GM23338 (cell line): ENCODE results near the gene PNPLA2. TPM values are rescaled to one million over a fixed set of nuclear protein-coding genes. Genes with fewer than 3 reads are reported as not detected.

ENCODE experiments used
- ATAC-seq: fragments of 200-7000 bp; cut with Tn5 transposase; 3 replicates; pipeline ENCODE4 v1.9.1; 2020
- DNase-seq: peaks from one replicate; pipeline ENCODE4 v3.0.0-alpha.2; 2015; ENCODE audit warnings: low spot score
- H2AFZ ChIP-seq: fragments of 200-600 bp; sonication (generic); 2 replicates; pipeline ENCODE4 v1.8.0; 2016; ENCODE audit warnings: antibody characterized with exemption, mild to moderate bottlenecking, moderate library complexity
- H3F3A ChIP-seq: fragments of 200-600 bp; sonication (generic); replicated peaks from 2 replicates; pipeline ENCODE4 v1.8.0; 2017; ENCODE audit warnings: antibody characterized with exemption, mixed run types, low read depth
- H3K27ac ChIP-seq: fragments of 200-600 bp; sonication (generic); 2 replicates; pipeline ENCODE4 v1.6.1; 2016; ENCODE audit warnings: low read depth
- H3K27me3 ChIP-seq: fragments of 200-600 bp; sonication (generic); 2 replicates; pipeline ENCODE4 v1.8.0; 2016; ENCODE audit warnings: mild to moderate bottlenecking, mixed run types, moderate library complexity; ENCODE audit not compliant: insufficient read depth
- H3K36me3 ChIP-seq: fragments of 200-600 bp; sonication (generic); 2 replicates; pipeline ENCODE4 v1.8.0; 2016; ENCODE audit warnings: mild to moderate bottlenecking; ENCODE audit not compliant: insufficient read depth
- H3K4me1 ChIP-seq: fragments of 200-600 bp; sonication (generic); 2 replicates; pipeline ENCODE4 v1.8.0; 2016; ENCODE audit warnings: mild to moderate bottlenecking, moderate library complexity; ENCODE audit not compliant: insufficient read depth
- H3K4me2 ChIP-seq: fragments of 200-600 bp; sonication (generic); 2 replicates; pipeline ENCODE4 v1.7.1; 2017; ENCODE audit warnings: mixed run types
- H3K4me3 ChIP-seq: fragments of 200-600 bp; sonication (generic); 2 replicates; pipeline ENCODE4 v1.6.1; 2016; ENCODE audit warnings: mixed run types
- H3K79me2 ChIP-seq: fragments of 200-600 bp; sonication (generic); replicated peaks from 2 replicates; pipeline ENCODE4 v1.8.0; 2017; ENCODE audit warnings: mild to moderate bottlenecking; ENCODE audit not compliant: insufficient read depth
- H3K9me2 ChIP-seq: fragments of 200-600 bp; sonication (generic); 2 replicates; pipeline ENCODE4 v1.8.0; 2017; ENCODE audit not compliant: insufficient read depth
- H4K20me1 ChIP-seq: fragments of 200-600 bp; sonication (generic); replicated peaks from 2 replicates; pipeline ENCODE4 v1.8.0; 2017; ENCODE audit warnings: mild to moderate bottlenecking; ENCODE audit not compliant: insufficient read depth
- H3K27ac Mint-ChIP-seq: 2 replicates; pipeline ENCODE4 v1.8.0; 2020; ENCODE audit warnings: inconsistent platforms, mild to moderate bottlenecking, moderate library complexity, mixed read lengths
- H3K27me3 Mint-ChIP-seq: 3 replicates; pipeline ENCODE4 v1.8.0; 2022; ENCODE audit warnings: low read depth, mild to moderate bottlenecking, moderate library complexity, mixed read lengths, inconsistent platforms; ENCODE audit not compliant: insufficient read depth, poor library complexity
- H3K36me3 Mint-ChIP-seq: 3 replicates; pipeline ENCODE4 v1.8.0; 2021; ENCODE audit warnings: low read depth, mild to moderate bottlenecking, inconsistent platforms, moderate library complexity, mixed read lengths
- H3K4me1 Mint-ChIP-seq: 3 replicates; pipeline ENCODE4 v1.8.0; 2020; ENCODE audit warnings: mild to moderate bottlenecking, inconsistent platforms, mixed read lengths
- H3K4me3 Mint-ChIP-seq: 3 replicates; pipeline ENCODE4 v1.8.0; 2021; ENCODE audit warnings: moderate library complexity, mild to moderate bottlenecking, inconsistent platforms, mixed read lengths
- H3K9me3 Mint-ChIP-seq: 3 replicates; pipeline ENCODE4 v1.8.0; 2020; ENCODE audit warnings: moderate library complexity, mild to moderate bottlenecking, inconsistent platforms, mixed read lengths
- CREB1 ChIP-seq: fragments of 250-450 bp; sonication (Bioruptor Pico); IDR thresholded peaks from 2 replicates; pipeline ENCODE4 v1.5.0; 2020; ENCODE audit warnings: low read depth, mild to moderate bottlenecking, moderate library complexity
- EZH2 ChIP-seq: fragments of 200-600 bp; sonication (generic); IDR thresholded peaks from one replicate; pipeline ENCODE4 v1.8.0; 2017; ENCODE audit warnings: antibody characterized with exemption, mild to moderate bottlenecking, low read depth; ENCODE audit not compliant: unreplicated experiment
- EZH2phosphoT487 ChIP-seq: fragments of 200-600 bp; sonication (generic); IDR thresholded peaks from one replicate; pipeline ENCODE4 v1.8.1; 2018; ENCODE audit warnings: antibody characterized with exemption; ENCODE audit not compliant: unreplicated experiment
- NANOG ChIP-seq: IDR thresholded peaks from 2 replicates; pipeline ENCODE4 v1.6.1; 2016; ENCODE audit warnings: antibody characterized with exemption, borderline replicate concordance
- REST ChIP-seq: IDR thresholded peaks from one replicate; pipeline ENCODE4 v1.6.1; 2018; ENCODE audit warnings: antibody characterized with exemption; ENCODE audit not compliant: unreplicated experiment
- STAT1 ChIP-seq: IDR thresholded peaks from one replicate; pipeline ENCODE4 v1.6.1; 2016; ENCODE audit warnings: antibody characterized with exemption; ENCODE audit not compliant: unreplicated experiment
- ZNF331 ChIP-seq: fragments of 250-450 bp; sonication (Bioruptor Pico); IDR thresholded peaks from 2 replicates; pipeline ENCODE4 v1.5.0; 2020; ENCODE audit warnings: low read depth, mild to moderate bottlenecking, moderate library complexity
- polyA plus RNA-seq: library from polyadenylated mRNA; unstranded; fragments of >200 nt; fragmentation: Nextera tagmentation; extraction: Ambion mirVana; gene quantifications from 2 replicates; pipeline ENCODE4 v1.2.1, GENCODE V29; 2016
- total RNA-seq: library from RNA; depleted of rRNA; stranded (reverse); fragments of >200 nt; shearing (Covaris generic); gene quantifications from 2 replicates; pipeline ENCODE4 v1.2.3, GENCODE V29; 2014
- TF ChIP-seq, protein P1 (sequence below): fragments of 250-450 bp; sonication (Bioruptor Pico); IDR thresholded peaks from 2 replicates; pipeline ENCODE4 v1.5.0; 2020; ENCODE audit warnings: mild to moderate bottlenecking, moderate library complexity

The PNPLA2 gene
- total and polyA plus RNA-seq, 2 experiments from 2014 or later: 31.1 to 45.6 TPM

GRCh38 chr11:789943-790342 lies 28.8 kb upstream of the PNPLA2 start, which contains the start of gene CEND1:
CEND1 (minus strand) TSS chr11:790090; CDS start chr11:788576, 1,514 bp downstream.
- Histone ChIP-seq H3K4me1 (peaks cover 15% of the 10 kb centered on the region; the same call in 1 of the 2 replicates), H3K27me3 (no peaks in the 10 kb centered on the region), H3K27ac (no peak within 1 kb of the TSS), H3F3A (peaks cover 13% of the 10 kb centered on the region), H2AFZ (no peak within 1 kb of the TSS), H3K9me2 (no peaks in the 10 kb centered on the region), H3K79me2 (no peaks in the 10 kb centered on the region), H3K36me3 (no peaks in the 10 kb centered on the region), H3K4me2 (peak within 1 kb of the TSS; percentile 83), H3K4me3 (peak within 1 kb of the TSS; percentile 51), H4K20me1 (peaks cover 7% of the 10 kb centered on the region)
- Mint-ChIP-seq H3K9me3 (no peaks in the 10 kb centered on the region), H3K27me3 (peaks cover 15% of the 10 kb centered on the region), H3K4me3 (peak within 1 kb of the TSS; percentile 56), H3K36me3 (peaks cover 6% of the 10 kb centered on the region; the same call in 2 of the 3 replicates), H3K27ac (no peak within 1 kb of the TSS), H3K4me1 (peaks cover 24% of the 10 kb centered on the region)
- DNase-seq: peak; percentile 79
- peak; percentile 17 for ATAC-seq
- TF ChIP-seq EZH2phosphoT487 (no peak), EZH2 (no peak), REST (no peak), ZNF331 (CRISPR knock-in tag) (no peak), NANOG (no peak), STAT1 (no peak), CREB1 (CRISPR knock-in tag) (no peak)
- TF ChIP-seq, protein P1, sequence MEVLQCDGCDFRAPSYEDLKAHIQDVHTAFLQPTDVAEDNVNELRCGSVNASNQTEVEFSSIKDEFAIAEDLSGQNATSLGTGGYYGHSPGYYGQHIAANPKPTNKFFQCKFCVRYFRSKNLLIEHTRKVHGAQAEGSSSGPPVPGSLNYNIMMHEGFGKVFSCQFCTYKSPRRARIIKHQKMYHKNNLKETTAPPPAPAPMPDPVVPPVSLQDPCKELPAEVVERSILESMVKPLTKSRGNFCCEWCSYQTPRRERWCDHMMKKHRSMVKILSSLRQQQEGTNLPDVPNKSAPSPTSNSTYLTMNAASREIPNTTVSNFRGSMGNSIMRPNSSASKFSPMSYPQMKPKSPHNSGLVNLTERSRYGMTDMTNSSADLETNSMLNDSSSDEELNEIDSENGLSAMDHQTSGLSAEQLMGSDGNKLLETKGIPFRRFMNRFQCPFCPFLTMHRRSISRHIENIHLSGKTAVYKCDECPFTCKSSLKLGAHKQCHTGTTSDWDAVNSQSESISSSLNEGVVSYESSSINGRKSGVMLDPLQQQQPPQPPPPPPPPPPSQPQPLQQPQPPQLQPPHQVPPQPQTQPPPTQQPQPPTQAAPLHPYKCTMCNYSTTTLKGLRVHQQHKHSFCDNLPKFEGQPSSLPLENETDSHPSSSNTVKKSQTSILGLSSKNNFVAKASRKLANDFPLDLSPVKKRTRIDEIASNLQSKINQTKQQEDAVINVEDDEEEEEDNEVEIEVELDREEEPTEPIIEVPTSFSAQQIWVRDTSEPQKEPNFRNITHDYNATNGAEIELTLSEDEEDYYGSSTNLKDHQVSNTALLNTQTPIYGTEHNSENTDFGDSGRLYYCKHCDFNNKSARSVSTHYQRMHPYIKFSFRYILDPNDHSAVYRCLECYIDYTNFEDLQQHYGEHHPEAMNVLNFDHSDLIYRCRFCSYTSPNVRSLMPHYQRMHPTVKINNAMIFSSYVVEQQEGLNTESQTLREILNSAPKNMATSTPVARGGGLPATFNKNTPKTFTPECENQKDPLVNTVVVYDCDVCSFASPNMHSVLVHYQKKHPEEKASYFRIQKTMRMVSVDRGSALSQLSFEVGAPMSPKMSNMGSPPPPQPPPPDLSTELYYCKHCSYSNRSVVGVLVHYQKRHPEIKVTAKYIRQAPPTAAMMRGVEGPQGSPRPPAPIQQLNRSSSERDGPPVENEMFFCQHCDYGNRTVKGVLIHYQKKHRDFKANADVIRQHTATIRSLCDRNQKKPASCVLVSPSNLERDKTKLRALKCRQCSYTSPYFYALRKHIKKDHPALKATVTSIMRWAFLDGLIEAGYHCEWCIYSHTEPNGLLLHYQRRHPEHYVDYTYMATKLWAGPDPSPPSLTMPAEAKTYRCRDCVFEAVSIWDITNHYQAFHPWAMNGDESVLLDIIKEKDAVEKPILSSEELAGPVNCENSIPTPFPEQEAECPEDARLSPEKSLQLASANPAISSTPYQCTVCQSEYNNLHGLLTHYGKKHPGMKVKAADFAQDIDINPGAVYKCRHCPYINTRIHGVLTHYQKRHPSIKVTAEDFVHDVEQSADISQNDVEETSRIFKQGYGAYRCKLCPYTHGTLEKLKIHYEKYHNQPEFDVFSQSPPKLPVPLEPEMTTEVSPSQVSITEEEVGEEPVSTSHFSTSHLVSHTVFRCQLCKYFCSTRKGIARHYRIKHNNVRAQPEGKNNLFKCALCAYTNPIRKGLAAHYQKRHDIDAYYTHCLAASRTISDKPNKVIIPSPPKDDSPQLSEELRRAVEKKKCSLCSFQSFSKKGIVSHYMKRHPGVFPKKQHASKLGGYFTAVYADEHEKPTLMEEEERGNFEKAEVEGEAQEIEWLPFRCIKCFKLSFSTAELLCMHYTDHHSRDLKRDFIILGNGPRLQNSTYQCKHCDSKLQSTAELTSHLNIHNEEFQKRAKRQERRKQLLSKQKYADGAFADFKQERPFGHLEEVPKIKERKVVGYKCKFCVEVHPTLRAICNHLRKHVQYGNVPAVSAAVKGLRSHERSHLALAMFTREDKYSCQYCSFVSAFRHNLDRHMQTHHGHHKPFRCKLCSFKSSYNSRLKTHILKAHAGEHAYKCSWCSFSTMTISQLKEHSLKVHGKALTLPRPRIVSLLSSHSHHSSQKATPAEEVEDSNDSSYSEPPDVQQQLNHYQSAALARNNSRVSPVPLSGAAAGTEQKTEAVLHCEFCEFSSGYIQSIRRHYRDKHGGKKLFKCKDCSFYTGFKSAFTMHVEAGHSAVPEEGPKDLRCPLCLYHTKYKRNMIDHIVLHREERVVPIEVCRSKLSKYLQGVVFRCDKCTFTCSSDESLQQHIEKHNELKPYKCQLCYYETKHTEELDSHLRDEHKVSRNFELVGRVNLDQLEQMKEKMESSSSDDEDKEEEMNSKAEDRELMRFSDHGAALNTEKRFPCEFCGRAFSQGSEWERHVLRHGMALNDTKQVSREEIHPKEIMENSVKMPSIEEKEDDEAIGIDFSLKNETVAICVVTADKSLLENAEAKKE: no peak
